Medulla oblongata (tissue), 1 donor: ENCODE data around the gene EHHADH.
"Not testable (repeated sequence)": the region's sequence is repeated elsewhere in the genome, so short reads cannot be mapped to it uniquely, and the experiment has no call there.

Experiments used
- DNase-seq: peaks from one replicate; pipeline ENCODE4 v3.0.0-alpha.2; 2015; ENCODE audit errors: extremely low spot score

Gene EHHADH

DNA sequence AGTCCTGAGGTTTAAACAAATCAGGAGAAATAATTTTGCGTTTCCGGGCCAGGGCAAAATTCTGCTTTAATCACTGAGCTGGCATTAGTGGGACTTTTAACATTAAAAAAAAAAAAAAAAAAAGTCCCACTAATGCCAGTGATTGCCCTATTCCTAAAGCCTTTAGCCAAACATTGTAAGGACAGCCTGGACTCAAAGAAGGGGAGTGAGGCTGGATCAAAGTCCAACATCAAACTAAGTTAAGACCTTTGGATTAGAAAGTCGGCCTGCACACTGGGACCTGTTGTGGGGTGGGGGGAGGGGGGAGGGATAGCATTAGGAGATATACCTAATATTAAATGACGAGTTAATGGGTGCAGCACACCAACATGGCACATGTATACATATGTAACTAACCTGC lies 716 bp downstream of the EHHADH start:
- not testable (repeated sequence) for DNase-seq

DNA sequence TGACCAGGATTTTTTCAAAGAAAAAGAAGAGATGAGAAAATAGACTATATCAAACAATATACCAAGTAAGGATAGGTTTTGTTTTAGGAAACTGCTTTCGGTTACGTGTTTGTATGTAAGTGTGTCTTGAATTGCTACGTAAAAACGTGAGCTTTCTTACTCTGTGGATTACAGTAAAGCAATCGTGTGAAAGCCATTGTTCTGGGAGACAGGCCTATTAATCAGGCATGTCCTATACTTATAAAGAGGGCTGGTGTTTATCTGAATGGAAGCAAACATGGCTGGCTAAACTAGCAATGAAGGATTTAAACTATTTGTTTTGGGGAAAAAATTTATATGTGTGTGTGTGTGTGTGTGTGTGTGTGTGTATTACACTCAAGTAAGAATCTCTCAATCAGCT lies 2.6 kb downstream of the EHHADH start:
- DNase-seq, result peak; percentile 12

- DNase-seq, result no peak
Measured at GRCh38 chr3:185250653-185251052, 3.2 kb downstream of the EHHADH start.

DNA sequence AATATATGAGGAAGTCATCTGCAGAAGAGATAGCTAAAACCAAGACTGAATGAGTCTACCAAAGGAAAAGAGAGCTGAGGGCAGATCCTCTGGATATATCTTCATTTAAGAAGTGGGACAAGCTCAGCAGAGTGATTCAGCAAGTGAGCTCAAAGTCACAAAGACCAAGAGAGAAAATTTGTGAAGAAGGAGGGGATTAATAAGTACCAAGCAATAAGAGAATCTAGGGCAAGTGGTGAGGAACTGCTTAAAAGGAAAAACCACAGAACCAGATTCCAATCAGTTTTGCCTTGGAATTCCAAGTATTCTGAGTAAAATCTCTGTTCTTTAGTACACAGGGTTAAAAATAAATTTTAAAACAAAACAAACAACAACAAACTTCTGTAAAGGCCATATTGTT lies 3.6 kb downstream of the EHHADH start:
- no peak for DNase-seq

DNA sequence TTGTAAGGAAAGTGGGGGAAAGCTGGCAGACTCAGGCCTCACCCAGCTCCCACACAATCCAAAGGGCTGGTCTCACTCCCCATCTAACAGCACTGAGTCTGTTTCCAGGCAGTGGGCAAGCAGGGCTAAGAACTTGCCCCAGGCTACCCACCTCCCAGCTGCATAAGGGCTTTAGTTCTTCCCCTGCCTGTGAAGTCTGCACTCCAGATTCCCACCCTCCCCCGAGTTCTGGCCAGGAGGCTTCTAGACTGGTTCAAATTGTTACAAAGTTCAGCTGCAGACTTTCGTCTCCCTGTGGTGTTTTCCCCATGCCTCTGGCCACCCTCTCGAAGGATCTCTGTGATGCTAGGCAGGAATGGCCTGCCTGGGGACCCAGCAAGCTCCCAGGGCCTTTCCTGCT lies 11.2 kb downstream of the EHHADH start:
- DNase-seq, result no peak

- DNase-seq, result no peak
Measured at GRCh38 chr3:185236969-185237368, 16.9 kb downstream of the EHHADH start.

DNA sequence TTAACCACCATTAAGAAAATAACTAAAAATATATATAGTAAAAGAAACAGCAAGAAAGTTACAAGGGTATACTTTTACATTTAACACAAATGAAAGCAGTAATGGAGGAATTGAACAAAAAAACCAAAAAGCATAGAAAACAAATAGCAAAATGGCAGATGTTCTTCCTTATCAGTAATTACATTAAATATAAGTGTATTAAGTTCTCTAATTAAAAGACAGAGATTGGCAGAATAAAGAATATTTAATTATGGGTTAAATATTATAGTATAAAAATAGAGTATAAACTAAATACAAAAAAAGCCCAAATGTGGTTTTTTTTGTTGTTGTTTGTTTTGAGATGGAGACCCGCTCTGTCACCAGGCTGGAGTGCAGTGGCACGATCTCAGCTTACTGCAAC lies 20.5 kb downstream of the EHHADH start:
- DNase-seq, result no peak

GRCh38 chr3:185226526-185226925 lies 27.3 kb downstream of the EHHADH start:
- DNase-seq, result not testable (repeated sequence)

DNA sequence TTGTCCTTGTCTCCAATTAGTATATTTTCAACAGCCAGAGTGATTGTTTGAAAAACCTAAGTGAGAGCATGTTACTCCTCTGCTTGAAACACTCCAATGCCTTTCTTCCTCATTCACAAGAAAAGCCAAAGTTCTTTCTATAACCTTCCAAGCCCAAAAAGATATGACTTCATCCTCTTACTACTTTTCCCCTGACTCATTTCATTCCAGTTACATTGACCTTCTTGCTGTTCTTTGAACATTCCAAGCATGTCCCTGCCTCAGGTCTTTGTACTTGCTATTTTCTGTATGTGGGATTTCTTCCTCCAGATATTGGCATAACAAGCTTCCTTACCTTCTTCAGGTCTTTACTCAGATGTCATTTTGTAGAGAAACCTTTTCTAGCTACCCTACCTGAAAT lies 28.3 kb downstream of the EHHADH start:
- no peak for DNase-seq

GRCh38 chr3:185225080-185225479 lies 28.8 kb downstream of the EHHADH start:
- DNase-seq, result no peak

- DNase-seq, result no peak
Measured at GRCh38 chr3:185221203-185221602, 32.6 kb downstream of the EHHADH start.

GRCh38 chr3:185216607-185216958 lies 37.3 kb downstream of the EHHADH start:
- DNase-seq, result peak; percentile 65

DNA sequence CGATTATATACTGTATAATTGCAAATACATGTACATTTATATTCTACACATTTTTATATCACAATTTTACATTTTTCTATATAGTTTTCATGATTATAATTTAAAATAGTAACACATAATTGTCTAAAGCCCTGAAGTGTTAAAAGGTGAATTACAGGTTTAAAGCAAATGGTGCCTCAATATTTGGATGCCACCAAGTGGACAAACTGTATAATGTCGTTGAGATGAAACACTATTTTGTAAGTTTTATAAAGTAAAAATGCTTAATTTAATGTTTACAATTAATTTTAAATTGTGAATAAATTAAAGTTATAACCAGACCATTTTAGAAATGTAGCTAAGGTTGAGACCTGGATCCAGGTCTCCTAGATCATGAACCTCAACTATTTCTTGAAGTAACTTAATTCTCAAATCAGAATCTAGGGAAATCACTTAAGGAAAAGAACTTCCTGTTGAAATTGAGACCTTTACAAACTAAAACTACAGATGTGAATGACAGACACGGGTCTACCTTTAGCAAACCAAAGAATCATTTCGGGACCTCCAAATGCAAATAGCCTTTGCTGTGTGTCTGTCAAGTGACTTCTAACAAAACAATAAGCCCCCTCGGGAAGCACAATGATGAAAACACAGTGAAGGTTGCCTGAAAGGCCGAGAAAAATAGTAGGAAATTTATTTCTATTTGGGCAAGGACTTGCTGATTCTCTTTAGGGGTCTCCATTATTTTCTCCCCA lies 37.8 kb downstream of the EHHADH start:
- DNase-seq, result peak; percentile 39

DNA sequence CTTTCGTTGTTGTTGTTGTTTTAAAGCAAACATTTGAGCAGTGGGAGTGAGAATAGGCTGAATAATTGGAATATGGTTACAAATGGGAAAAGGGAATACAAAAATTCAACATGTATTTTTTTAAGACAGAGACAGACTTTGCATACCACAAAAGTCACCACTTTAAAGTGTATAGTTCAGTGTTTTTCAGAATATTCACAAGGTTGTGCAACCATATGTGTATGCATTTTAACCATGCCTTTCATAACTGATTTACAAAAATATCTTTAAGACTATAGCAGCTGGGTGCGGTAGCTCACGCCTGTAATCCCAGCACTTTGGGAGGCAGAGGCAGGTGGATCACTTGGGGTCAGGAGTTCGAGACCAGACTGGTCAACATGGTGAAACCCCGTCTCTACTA lies 41.3 kb downstream of the EHHADH start:
- DNase-seq, result no peak

GRCh38 chr3:185212086-185212485 lies 41.8 kb downstream of the EHHADH start:
- DNase-seq, result no peak

- no peak for DNase-seq
Measured at GRCh38 chr3:185210621-185211142, 43.2 kb downstream of the EHHADH start.

DNA sequence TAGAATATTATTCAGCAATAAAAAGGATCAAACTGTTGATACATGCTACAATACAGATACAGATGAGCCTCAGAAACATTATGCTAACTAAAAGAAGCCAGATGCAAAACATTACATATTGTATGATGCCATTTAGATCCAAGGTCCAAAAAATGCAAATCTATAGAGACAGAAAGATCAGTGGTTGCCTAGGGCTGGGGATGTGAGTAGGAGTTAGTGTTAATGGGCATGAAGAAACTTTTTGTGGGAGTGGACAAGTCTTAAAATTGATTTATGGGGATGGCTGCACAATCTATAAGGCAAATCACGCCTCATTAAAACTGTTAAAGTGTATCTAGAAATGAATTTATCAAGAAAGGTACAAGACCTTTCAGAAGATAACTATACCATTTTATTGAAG lies 45.0 kb downstream of the EHHADH start:
- DNase-seq, result no peak

- no peak for DNase-seq
Measured at GRCh38 chr3:185207931-185208746, 45.7 kb downstream of the EHHADH start.

- DNase-seq, result peak; percentile 28
Measured at GRCh38 chr3:185207481-185207880, 46.4 kb downstream of the EHHADH start.

GRCh38 chr3:185205865-185206264 lies 48.0 kb downstream of the EHHADH start:
- no peak for DNase-seq

- DNase-seq, result no peak
Measured at GRCh38 chr3:185204894-185205293, 49.0 kb downstream of the EHHADH start.

DNA sequence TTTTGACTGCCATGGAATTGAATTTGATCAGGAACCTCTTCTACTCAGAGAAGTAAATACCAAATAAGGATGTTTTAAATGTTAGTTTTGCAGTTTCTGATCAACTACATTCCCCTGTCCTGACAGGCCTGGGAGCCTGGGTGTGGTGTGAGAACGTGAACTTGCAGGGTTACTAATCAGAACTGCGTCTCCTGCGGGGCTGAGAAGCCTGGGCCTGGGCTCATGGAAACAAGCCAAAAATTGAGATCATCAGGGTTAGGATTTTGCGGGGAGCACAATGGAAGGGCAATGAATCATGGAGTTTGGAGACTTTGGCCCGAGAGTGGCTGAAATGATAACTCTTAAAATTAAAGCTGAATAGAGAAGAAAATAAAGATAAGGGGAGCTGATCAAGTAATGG lies 53.2 kb downstream of the EHHADH start:
- no peak for DNase-seq

GRCh38 chr3:185199671-185200070 lies 54.2 kb downstream of the EHHADH start:
- no peak for DNase-seq
